ENCODE measurements around the gene STN1. TPM values are rescaled to one million over a fixed set of nuclear protein-coding genes. Genes with fewer than 3 reads are reported as not detected.

The STN1 gene
- 10 to 100 TPM; 52.0 to 57.7 TPM for total RNA-seq

- Mint-ChIP-seq H3K27ac (peak within 1 kb of the TSS; percentile 96), H3K9me3 (peaks cover 0 to 2% of the 10 kb centered on the region in 2 donors), H3K27me3 (ENCODE audit: low read depth) (no peaks in the 10 kb centered on the region), H3K4me3 (peak within 1 kb of the TSS; percentile 88 to 99), H3K36me3 (ENCODE audit: insufficient read depth in 2 of 2) (peaks cover 6 to 15% of the 10 kb centered on the region in 2 donors), H3K4me1 (ENCODE audit: low read depth) (peaks cover 27% of the 10 kb centered on the region)
- ATAC-seq (replicated peaks in 1 of 2) = peak; percentile 94
- peak; percentile 97 to 98 for DNase-seq
Measured at GRCh38 chr10:103918053-103918846, at the start of gene STN1. STN1 (minus strand) TSS chr10:103918184; CDS start chr10:103917594, 590 bp downstream.

DNA sequence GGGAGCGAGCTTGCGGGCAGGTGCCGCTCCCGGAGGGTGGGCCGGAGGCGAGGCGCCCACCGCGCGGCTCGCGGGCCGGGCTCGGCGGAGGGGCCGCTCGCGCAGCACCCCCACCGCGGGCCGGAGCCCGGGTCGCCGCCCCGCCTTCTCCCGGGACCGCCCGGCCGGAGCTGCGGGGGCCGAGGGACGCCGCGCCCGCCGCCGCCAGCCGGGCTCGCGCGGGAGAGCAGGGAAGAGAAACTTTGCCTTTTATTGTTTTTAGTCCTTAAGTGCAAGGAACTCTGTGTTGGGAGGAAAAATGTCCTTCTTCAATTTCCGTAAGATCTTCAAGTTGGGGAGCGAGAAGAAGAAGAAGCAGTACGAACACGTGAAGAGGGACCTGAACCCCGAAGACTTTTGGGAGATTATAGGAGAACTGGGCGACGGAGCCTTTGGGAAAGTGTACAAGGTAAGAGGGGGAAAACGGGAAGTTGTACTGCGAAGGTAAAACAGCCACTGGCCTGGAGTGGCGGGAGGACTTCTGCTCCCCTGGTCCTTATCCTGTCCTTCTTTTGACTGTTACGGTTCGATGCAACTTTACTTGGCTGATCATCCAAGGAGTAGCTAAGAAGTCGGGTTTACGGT lies 49.6 kb upstream of the STN1 start:
- Mint-ChIP-seq H3K36me3 (ENCODE audit: insufficient read depth in 2 of 2) (peaks cover 5 to 6% of the 10 kb centered on the region in 2 donors), H3K27me3 (ENCODE audit: low read depth) (no peaks in the 10 kb centered on the region), H3K4me3 (peak overlapping the region; percentile 89 to 98), H3K27ac (peak overlapping the region; percentile 89), H3K4me1 (ENCODE audit: low read depth) (peaks cover 51% of the 10 kb centered on the region), H3K9me3 (no peaks in the 10 kb centered on the region)
- DNase-seq (peak in 1 of 2 donors; percentile 56), ATAC-seq (replicated peaks in 1 of 2) (peak; percentile 53 to 68)

GRCh38 chr10:103966671-103967447 lies 48.9 kb upstream of the STN1 start, which contains the start of gene SLK:
SLK (plus strand) TSS chr10:103967140; CDS start chr10:103967746, 606 bp downstream.
- peaks cover 5 to 6% of the 10 kb centered on the region in 2 donors for H3K36me3 Mint-ChIP-seq (ENCODE audit: insufficient read depth in 2 of 2)
- peak; percentile 92 to 94 for ATAC-seq (replicated peaks in 1 of 2)
- peak within 1 kb of the TSS; percentile 96 for H3K27ac Mint-ChIP-seq
- H3K27me3 Mint-ChIP-seq (ENCODE audit: low read depth) = no peaks in the 10 kb centered on the region
- H3K4me3 Mint-ChIP-seq = peak within 1 kb of the TSS; percentile 93 to 98
- H3K4me1 Mint-ChIP-seq (ENCODE audit: low read depth) = peaks cover 44% of the 10 kb centered on the region
- H3K9me3 Mint-ChIP-seq = no peaks in the 10 kb centered on the region
- peak; percentile 86 to 91 for DNase-seq

DNA sequence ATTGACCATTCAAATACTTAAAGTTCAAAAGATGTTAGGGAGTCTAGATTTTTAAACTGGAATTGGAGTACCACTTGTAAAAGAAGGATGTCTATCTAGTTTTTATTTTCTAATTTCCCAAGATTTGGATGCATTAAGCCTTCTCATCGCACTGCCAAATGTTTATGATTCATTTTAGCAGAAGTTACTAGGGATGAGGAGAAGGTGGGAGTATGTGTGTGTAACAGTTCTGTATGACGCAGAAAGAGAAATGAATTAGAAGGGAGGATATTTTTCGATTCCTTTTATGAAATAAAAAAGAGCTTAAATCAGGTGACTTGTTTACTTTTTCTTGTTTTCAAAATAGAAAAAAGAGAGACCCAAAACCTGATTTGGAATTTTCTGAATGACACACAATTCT lies 42.1 kb upstream of the STN1 start:
- Mint-ChIP-seq H3K27ac (no peak overlapping the region), H3K27me3 (ENCODE audit: low read depth) (no peaks in the 10 kb centered on the region), H3K36me3 (ENCODE audit: insufficient read depth in 2 of 2) (no peaks in the 10 kb centered on the region), H3K4me1 (ENCODE audit: low read depth) (no peaks in the 10 kb centered on the region), H3K9me3 (peaks cover 0 to 1% of the 10 kb centered on the region in 2 donors), H3K4me3 (no peak overlapping the region)
- no peak for DNase-seq
- no peak for ATAC-seq (replicated peaks in 1 of 2)

GRCh38 chr10:103958996-103959395 lies 41.0 kb upstream of the STN1 start:
- no peaks in the 10 kb centered on the region for H3K4me1 Mint-ChIP-seq (ENCODE audit: low read depth)
- ATAC-seq (replicated peaks in 1 of 2) (no peak), DNase-seq (no peak)
- peaks cover 0 to 3% of the 10 kb centered on the region in 2 donors for H3K9me3 Mint-ChIP-seq
- H3K27ac Mint-ChIP-seq = no peak overlapping the region
- no peak overlapping the region for H3K4me3 Mint-ChIP-seq
- no peaks in the 10 kb centered on the region for H3K27me3 Mint-ChIP-seq (ENCODE audit: low read depth)
- H3K36me3 Mint-ChIP-seq (ENCODE audit: insufficient read depth in 2 of 2) = no peaks in the 10 kb centered on the region

DNA sequence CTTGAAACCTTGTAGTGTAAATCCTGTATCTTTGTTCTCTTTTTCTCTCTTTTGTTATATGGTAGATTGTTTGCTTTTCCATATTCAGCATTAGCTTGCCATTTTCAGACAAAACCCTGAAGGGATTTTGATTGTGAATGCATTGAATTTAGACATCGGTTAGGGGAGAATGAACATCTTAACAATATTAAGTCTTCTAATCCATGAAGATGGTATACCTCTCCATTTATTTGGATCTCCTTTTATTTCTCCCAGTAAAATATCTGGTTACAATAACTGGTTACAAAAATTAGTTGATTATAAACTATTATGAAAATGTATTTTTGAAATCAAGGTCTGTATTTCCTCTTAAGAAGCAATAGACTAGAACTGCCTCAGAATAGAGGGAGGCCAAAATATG lies 36.6 kb upstream of the STN1 start:
- H3K27ac Mint-ChIP-seq = no peak overlapping the region
- ATAC-seq (replicated peaks in 1 of 2) (no peak), DNase-seq (no peak)
- H3K4me3 Mint-ChIP-seq = no peak overlapping the region
- no peaks in the 10 kb centered on the region for H3K36me3 Mint-ChIP-seq (ENCODE audit: insufficient read depth in 2 of 2)
- H3K4me1 Mint-ChIP-seq (ENCODE audit: low read depth) = no peaks in the 10 kb centered on the region
- no peaks in the 10 kb centered on the region for H3K27me3 Mint-ChIP-seq (ENCODE audit: low read depth)
- peaks cover 0 to 3% of the 10 kb centered on the region in 2 donors for H3K9me3 Mint-ChIP-seq

- Mint-ChIP-seq H3K27ac (no peak overlapping the region), H3K36me3 (ENCODE audit: insufficient read depth in 2 of 2) (no peaks in the 10 kb centered on the region), H3K9me3 (peaks cover 0 to 3% of the 10 kb centered on the region in 2 donors), H3K4me1 (ENCODE audit: low read depth) (peaks cover 12% of the 10 kb centered on the region), H3K27me3 (ENCODE audit: low read depth) (no peaks in the 10 kb centered on the region), H3K4me3 (no peak overlapping the region)
- DNase-seq (no peak), ATAC-seq (replicated peaks in 1 of 2) (no peak)
Measured at GRCh38 chr10:103951942-103952341, 34.0 kb upstream of the STN1 start.

DNA sequence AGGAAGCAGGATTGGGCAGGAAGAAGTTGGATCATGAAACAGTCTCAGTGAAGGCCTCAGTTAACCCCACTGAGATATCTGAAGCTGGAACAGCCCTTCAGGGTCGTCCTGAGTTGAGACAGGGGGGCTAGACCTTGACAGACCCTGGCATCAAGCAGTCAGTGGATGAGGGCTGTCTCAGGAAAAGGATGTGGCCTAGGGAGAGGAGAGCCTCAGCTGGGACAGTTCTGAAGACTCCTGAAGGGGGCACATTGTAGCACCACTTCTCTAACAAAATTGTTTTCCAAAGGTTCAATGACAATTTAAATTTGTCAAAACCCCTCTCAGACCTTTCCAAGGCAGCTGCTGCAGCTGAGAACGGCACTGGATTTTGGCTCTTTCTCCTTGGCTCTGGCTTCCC lies 33.2 kb upstream of the STN1 start:
- Mint-ChIP-seq H3K27ac (no peak overlapping the region), H3K9me3 (peaks cover 0 to 1% of the 10 kb centered on the region in 2 donors), H3K4me1 (ENCODE audit: low read depth) (peaks cover 13% of the 10 kb centered on the region), H3K4me3 (no peak overlapping the region), H3K27me3 (ENCODE audit: low read depth) (no peaks in the 10 kb centered on the region), H3K36me3 (ENCODE audit: insufficient read depth in 2 of 2) (no peaks in the 10 kb centered on the region)
- ATAC-seq (replicated peaks in 1 of 2) (no peak), DNase-seq (no peak)

DNA sequence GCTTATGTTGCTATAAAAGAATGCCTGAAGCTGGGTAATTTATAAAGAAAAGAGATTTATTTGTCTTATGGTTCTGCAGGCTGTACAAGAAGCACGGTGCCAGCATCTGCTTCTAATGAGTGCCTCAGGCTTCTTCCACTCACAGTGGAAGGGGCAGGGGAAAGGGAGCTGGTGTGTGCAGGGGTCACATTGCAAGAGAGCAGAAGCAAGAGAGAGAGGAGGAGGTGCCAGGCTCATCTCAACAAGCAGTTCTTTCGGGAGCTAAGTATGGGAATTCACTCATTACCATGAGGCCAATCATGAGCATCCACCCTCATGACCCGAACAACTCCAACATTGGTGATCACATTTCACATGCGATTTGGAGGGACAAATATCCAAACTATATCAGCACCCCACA lies 31.7 kb upstream of the STN1 start:
- DNase-seq (no peak), ATAC-seq (replicated peaks in 1 of 2) (no peak)
- H3K9me3 Mint-ChIP-seq = peaks cover 0 to 1% of the 10 kb centered on the region in 2 donors
- H3K4me3 Mint-ChIP-seq = no peak overlapping the region
- no peak overlapping the region for H3K27ac Mint-ChIP-seq
- H3K27me3 Mint-ChIP-seq (ENCODE audit: low read depth) = no peaks in the 10 kb centered on the region
- H3K4me1 Mint-ChIP-seq (ENCODE audit: low read depth) = peaks cover 13% of the 10 kb centered on the region
- no peaks in the 10 kb centered on the region for H3K36me3 Mint-ChIP-seq (ENCODE audit: insufficient read depth in 2 of 2)

DNA sequence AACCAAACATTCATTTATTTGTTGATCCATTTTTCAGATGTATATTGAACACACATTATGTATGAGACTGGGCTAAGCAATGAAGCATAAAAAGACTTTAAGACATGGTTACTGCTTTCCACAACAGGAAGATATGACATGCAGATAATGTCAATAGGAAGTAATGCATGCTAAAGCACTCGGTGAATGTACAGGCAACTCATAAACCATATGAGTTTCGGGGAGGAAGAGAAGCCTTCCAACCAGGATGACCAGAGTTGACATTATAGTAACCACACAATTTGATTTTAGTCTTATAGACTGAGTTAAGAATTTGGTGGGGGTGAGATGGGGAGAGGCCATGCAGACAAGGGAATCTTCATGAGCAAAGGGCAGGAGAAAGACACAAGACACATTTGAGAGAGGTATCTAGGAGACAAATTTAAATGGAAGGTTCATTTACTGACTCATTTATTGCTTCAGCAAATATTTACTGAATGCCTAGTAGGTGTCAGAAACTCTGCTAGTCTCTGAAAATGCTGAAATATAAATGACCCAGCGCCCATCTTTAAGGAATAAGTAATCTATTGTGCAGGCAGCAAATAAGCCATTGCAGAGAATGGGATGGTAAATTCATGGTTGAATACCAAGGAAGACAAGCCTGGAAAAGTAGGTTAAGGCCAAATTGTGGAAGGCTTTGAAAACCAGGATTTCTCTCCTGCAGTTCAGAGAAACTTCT lies 30.0 kb upstream of the STN1 start:
- DNase-seq = no peak
- Mint-ChIP-seq H3K9me3 (no peaks in the 10 kb centered on the region), H3K4me3 (peak overlapping the region in 1 of 2 donors; percentile 14), H3K27me3 (ENCODE audit: low read depth) (no peaks in the 10 kb centered on the region), H3K27ac (no peak overlapping the region), H3K36me3 (ENCODE audit: insufficient read depth in 2 of 2) (no peaks in the 10 kb centered on the region), H3K4me1 (ENCODE audit: low read depth) (peaks cover 13% of the 10 kb centered on the region)
- ATAC-seq (replicated peaks in 1 of 2) = no peak

DNA sequence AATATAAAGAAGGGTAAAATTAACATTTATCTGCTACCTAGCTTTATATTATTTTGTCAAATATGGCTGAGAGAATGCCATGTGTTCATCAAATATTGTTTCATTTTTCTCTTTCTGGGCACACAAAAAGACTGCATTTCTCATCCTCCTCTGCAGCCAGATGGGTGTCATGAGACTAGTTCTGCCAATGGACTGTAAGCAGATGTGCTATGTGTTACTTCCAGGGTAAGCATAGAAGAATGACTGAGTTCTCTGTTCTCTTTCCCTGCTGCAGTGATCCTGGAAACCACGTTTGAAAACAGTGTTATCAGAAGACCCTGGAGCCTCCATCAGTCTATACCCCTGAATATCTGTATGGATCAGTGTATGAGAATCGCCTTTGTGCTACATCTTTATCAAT lies 24.9 kb upstream of the STN1 start:
- Mint-ChIP-seq H3K4me3 (no peak overlapping the region), H3K9me3 (no peaks in the 10 kb centered on the region), H3K36me3 (ENCODE audit: insufficient read depth in 2 of 2) (no peaks in the 10 kb centered on the region), H3K27me3 (ENCODE audit: low read depth) (no peaks in the 10 kb centered on the region), H3K4me1 (ENCODE audit: low read depth) (peaks cover 10% of the 10 kb centered on the region), H3K27ac (no peak overlapping the region)
- DNase-seq (no peak), ATAC-seq (replicated peaks in 1 of 2) (no peak)

GRCh38 chr10:103941801-103942200 lies 23.8 kb upstream of the STN1 start:
- no peaks in the 10 kb centered on the region for H3K4me1 Mint-ChIP-seq (ENCODE audit: low read depth)
- no peak overlapping the region for H3K27ac Mint-ChIP-seq
- no peaks in the 10 kb centered on the region for H3K27me3 Mint-ChIP-seq (ENCODE audit: low read depth)
- H3K4me3 Mint-ChIP-seq = no peak overlapping the region
- ATAC-seq (replicated peaks in 1 of 2) = no peak
- no peaks in the 10 kb centered on the region for H3K9me3 Mint-ChIP-seq
- H3K36me3 Mint-ChIP-seq (ENCODE audit: insufficient read depth in 2 of 2) = no peaks in the 10 kb centered on the region
- no peak for DNase-seq

Data from activated T-cell treated with anti-CD3 and anti-CD28 coated beads, Interleukin-2, amount 50 U/mL, for 72 hours (primary cell).